Muscle layer of colon (tissue), 2 donors: ENCODE measurements around the gene EME2.

Experiments used
- H3K27ac ChIP-seq: one replicate; pipeline ENCODE4 v1.7.0; 2013; ENCODE audit warnings: low read depth, mild to moderate bottlenecking, low read length, moderate library complexity
- H3K27me3 ChIP-seq, 2 donors: one replicate each; pipeline ENCODE4 v1.7.0; 2013; ENCODE audit warnings: low read length in 2 of 2, mild to moderate bottlenecking in 2 of 2; ENCODE audit not compliant: insufficient read depth in 2 of 2, control insufficient read depth in 1 of 2
- H3K36me3 ChIP-seq: one replicate; pipeline ENCODE4 v1.7.0; 2013; ENCODE audit warnings: mild to moderate bottlenecking, low read length; ENCODE audit not compliant: insufficient read depth
- H3K4me1 ChIP-seq: one replicate; pipeline ENCODE4 v1.7.0; 2013; ENCODE audit warnings: mild to moderate bottlenecking, low read length; ENCODE audit not compliant: insufficient read depth
- H3K4me3 ChIP-seq, 2 donors: one replicate each; pipeline ENCODE4 v1.7.0; 2013; ENCODE audit warnings: low read length in 2 of 2, low read depth in 1 of 2, mild to moderate bottlenecking in 1 of 2, moderate library complexity in 1 of 2
- H3K9ac ChIP-seq: one replicate; pipeline ENCODE4 v1.7.0; 2013; ENCODE audit warnings: low read length
- H3K9me3 ChIP-seq: one replicate; pipeline ENCODE4 v1.7.0; 2013; ENCODE audit warnings: mild to moderate bottlenecking, low read length
- donor health status: abdominal sarcoma.
- donor health status: Adenocarcinoma of cecum.

Gene EME2

GRCh38 chr16:1776672-1776955 lies 4.0 kb downstream of the EME2 start:
- H3K27ac ChIP-seq = no peak overlapping the region
- H3K4me3 ChIP-seq = no peak overlapping the region
- H3K9me3 ChIP-seq = no peaks in the 10 kb centered on the region
- H3K27me3 ChIP-seq = no peaks in the 10 kb centered on the region
- peaks cover 33% of the 10 kb centered on the region for H3K4me1 ChIP-seq
- H3K9ac ChIP-seq = no peak overlapping the region
- peaks cover 29% of the 10 kb centered on the region for H3K36me3 ChIP-seq

DNA sequence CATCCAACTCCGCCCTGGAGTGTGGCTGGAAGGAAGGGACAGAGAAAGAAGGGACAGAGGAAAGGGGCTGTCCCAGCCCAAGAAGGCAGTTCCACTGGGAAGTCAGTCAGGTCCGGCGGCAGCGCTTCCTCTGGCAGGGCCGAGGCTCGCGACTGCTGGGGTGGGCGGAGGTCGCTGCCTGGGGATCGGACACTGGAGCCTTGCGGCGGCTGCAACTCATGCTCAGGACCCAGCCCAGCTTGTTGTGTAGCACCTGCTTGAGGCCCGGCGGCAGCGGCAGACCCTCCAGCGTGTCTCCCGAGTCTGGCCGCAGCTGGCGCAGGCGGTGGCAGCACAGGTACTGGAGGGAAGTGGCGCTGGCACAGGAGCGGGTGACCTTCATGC lies 4.4 kb downstream of the EME2 start:
- Histone ChIP-seq H3K27ac (no peak overlapping the region), H3K9ac (no peak overlapping the region), H3K9me3 (no peaks in the 10 kb centered on the region), H3K27me3 (no peaks in the 10 kb centered on the region), H3K4me1 (peaks cover 31% of the 10 kb centered on the region), H3K36me3 (peaks cover 29% of the 10 kb centered on the region), H3K4me3 (no peak overlapping the region)

- Histone ChIP-seq H3K36me3 (peaks cover 29% of the 10 kb centered on the region), H3K9ac (no peak overlapping the region), H3K4me3 (no peak overlapping the region), H3K27ac (no peak overlapping the region), H3K27me3 (no peaks in the 10 kb centered on the region), H3K9me3 (no peaks in the 10 kb centered on the region), H3K4me1 (peaks cover 28% of the 10 kb centered on the region)
Measured at GRCh38 chr16:1777375-1778199, 5.0 kb downstream of the EME2 start.

DNA sequence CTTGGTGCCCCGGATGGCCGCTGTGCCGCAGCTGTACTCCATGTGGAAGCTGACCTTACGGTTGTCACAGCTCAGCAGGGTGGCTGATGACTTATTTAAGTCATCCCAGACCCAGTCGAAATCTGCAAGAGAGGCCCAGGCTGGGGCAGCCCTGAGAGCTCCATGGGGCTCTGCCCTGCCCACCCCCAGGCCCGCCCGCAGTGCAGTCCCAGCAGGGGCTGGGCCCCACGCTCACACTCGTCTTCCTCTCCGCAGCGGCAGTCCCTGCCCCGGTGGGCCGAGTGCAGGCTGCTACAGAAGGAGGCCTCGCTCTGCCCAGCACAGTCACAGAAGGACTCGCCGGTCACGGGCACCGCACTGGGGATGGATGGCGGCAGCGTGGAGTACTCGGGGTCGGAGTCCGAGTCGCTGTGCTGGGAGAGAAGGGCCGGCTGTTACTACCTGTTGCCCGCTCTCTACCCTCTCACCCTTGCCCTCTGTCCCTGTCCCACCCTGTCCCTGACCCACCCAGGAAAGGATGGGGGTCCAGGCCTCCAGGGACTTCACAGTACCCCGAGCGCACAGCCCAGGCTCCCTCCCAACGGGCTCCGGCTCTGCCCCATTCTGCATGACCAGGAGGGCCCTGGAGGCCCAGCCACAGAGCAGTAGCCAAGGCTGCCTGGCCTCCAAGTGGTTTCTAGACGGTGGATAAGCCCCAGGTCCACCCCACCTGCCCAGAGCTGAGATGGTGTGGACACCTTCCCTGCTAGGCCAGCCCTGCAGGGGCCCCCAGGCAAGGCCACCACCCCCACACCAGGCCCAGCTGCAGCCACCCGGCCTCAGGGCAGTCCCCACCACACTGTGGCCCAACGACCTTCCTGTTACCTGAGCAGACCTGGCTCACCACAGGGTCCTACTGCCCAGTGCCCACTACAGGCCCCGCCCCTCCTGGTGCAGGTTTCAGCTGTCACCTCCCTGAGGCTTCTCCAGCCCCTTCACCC lies 5.9 kb downstream of the EME2 start:
- H3K9me3 ChIP-seq = no peaks in the 10 kb centered on the region
- peaks cover 29% of the 10 kb centered on the region for H3K36me3 ChIP-seq
- no peaks in the 10 kb centered on the region for H3K27me3 ChIP-seq
- no peak overlapping the region for H3K27ac ChIP-seq
- H3K9ac ChIP-seq = no peak overlapping the region
- peaks cover 28% of the 10 kb centered on the region for H3K4me1 ChIP-seq
- H3K4me3 ChIP-seq = no peak overlapping the region

DNA sequence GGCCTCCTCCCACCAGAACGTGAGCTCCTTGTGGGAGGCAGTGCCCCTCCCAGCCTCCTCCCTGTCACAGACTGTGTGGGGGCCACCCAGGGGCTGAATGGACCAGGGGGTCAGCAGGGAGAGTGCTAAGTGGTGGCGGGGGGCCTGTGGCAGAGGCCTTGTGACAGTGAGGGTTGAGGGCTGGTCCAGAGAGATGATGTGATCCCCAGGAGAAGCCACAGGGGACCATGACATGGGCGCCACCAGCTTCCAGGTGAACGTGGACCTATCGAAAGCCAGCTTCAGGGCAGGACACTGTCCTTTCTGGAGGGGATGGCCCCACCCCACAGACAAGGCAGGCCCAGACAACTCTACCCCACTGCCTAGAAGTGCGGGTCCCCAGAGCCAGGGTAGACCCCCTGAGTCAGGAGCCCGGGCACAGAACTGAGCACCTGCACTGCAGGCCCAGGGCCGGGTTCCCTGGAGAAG lies 6.7 kb downstream of the EME2 start:
- H3K27me3 ChIP-seq = no peaks in the 10 kb centered on the region
- peaks cover 29% of the 10 kb centered on the region for H3K36me3 ChIP-seq
- no peak overlapping the region for H3K4me3 ChIP-seq
- peaks cover 29% of the 10 kb centered on the region for H3K4me1 ChIP-seq
- H3K27ac ChIP-seq = no peak overlapping the region
- H3K9me3 ChIP-seq = no peaks in the 10 kb centered on the region
- H3K9ac ChIP-seq = no peak overlapping the region

DNA sequence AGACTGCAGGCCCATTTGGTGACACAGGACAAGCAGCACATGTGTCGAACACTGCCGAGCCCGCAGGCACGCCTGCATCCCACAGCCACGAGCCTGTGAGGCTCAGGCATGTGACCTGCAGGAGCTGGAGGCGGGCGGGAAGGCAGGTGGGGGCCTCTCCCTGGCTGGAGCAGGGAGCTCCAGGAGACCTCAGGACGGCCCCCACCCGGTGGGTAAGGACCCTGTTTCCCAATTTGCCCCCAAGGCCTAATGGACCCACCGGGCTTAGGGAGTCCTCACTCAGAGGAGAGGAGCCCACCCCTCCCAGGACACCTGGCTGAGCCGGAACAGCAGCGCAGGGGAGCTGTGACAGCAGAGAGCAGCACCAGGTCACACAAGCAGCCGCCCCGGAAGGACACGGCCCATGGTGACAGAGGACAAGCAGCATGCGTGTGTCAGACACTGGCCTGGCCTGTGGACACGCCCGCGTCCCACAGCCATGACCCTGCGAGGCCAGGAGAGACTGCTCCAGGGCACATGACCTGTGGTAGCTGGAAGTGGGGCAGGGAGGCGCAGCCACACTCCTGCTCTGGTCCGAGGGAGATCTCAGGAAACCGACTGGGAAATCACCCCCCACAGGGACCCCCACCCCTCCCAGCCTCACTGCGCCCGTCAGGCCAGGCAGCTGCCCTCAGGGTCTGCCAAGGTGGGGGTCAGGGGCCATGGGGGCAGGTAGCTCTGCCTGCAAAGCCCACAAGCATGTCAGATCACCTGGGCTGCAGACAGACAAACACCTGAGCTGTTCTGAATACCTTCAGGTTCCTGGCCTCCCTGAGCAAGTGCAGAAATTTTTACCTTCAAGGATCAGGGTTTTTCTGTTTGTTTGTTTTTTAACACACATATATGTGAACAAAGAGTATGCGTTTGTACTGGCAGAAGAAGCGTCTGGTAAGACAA lies 7.4 kb downstream of the EME2 start:
- Histone ChIP-seq H3K36me3 (peaks cover 28% of the 10 kb centered on the region), H3K4me1 (peaks cover 24% of the 10 kb centered on the region), H3K4me3 (no peak overlapping the region), H3K9me3 (no peaks in the 10 kb centered on the region), H3K27ac (no peak overlapping the region), H3K27me3 (no peaks in the 10 kb centered on the region), H3K9ac (no peak overlapping the region)

GRCh38 chr16:1780677-1781072 lies 8.1 kb downstream of the EME2 start:
- H3K27ac ChIP-seq = no peak overlapping the region
- no peak overlapping the region for H3K9ac ChIP-seq
- H3K4me3 ChIP-seq = no peak overlapping the region
- peaks cover 26% of the 10 kb centered on the region for H3K36me3 ChIP-seq
- H3K4me1 ChIP-seq = peaks cover 28% of the 10 kb centered on the region
- H3K27me3 ChIP-seq = no peaks in the 10 kb centered on the region
- H3K9me3 ChIP-seq = no peaks in the 10 kb centered on the region

DNA sequence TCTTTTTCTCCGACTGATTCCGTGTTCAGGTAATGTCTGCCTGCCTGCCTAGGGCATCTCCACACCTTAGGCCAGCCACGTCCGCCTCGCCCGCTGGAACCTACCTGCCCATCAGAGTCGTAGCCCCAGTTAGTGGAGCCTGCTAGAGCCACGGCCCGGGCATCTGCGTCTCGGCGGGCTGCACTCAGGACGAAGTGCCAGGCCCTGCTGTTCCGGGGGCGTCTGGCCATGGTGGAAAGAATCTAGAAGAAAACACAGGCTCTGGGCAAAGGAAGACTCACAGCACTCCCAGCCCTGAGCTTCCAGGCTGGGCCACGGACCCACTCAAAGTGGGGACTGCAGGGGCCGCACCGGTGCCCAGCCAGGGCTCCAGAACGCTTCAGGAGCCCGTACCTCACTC lies 8.6 kb downstream of the EME2 start:
- H3K9me3 ChIP-seq = no peaks in the 10 kb centered on the region
- peak overlapping the region; percentile 65 to 70 for H3K4me3 ChIP-seq
- peaks cover 30% of the 10 kb centered on the region for H3K36me3 ChIP-seq
- no peak overlapping the region for H3K27ac ChIP-seq
- H3K4me1 ChIP-seq = peaks cover 28% of the 10 kb centered on the region
- H3K9ac ChIP-seq = peak overlapping the region; percentile 33
- H3K27me3 ChIP-seq = no peaks in the 10 kb centered on the region

DNA sequence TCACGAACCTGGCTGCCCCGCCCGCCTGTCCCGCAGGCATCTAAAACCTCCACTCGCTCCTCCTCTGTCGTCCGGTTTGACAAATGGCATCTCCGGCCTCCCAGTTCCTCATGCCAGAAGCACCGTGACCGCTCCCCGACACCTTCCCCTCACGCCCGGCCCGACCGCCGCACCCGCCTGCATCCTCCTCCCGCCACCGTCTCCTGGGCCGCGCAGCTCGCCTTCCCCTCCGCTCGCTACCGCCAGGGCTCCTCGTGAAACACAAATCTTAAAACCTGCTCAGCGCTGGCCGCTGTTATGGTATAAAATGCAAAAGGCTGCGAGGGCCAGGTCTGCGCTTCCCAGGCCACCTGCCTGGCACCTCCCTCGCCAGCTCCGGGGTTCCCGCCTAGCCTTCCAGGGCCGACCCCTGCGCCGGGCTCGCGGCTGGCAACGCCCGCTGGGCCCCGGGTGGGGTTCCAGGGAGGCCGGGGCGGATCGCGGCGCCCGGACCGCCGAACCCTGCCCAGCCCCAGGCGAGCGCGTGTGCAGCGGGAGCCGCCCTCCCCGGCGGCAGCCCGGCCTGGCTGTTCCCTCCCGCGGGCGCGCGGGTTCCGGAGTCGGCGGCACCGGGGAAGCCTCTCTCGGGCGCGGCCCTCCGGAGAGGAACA lies 9.3 kb downstream of the EME2 start:
- peaks cover 24% of the 10 kb centered on the region for H3K36me3 ChIP-seq
- no peaks in the 10 kb centered on the region for H3K9me3 ChIP-seq
- H3K4me3 ChIP-seq = peak overlapping the region; percentile 65 to 70
- H3K9ac ChIP-seq = peak overlapping the region; percentile 33
- peak overlapping the region; percentile 77 for H3K27ac ChIP-seq
- peaks cover 28% of the 10 kb centered on the region for H3K4me1 ChIP-seq
- H3K27me3 ChIP-seq = no peaks in the 10 kb centered on the region

GRCh38 chr16:1782408-1783264 lies 10.0 kb downstream of the EME2 start, which contains the start of the genes NUBP2 and SPSB3:
Gene NUBP2, plus strand, starts transcription at chr16:1782960. Its CDS starts 61 bp downstream, at chr16:1783021.
Gene SPSB3, minus strand, starts transcription at chr16:1782571. Its CDS starts 1,088 bp downstream, at chr16:1781483.
- H3K9ac ChIP-seq = peak within 1 kb of the TSS; percentile 76
- H3K36me3 ChIP-seq = peaks cover 24% of the 10 kb centered on the region
- H3K4me1 ChIP-seq = peaks cover 28% of the 10 kb centered on the region
- peak within 1 kb of the TSS; percentile 80 for H3K27ac ChIP-seq
- no peaks in the 10 kb centered on the region for H3K9me3 ChIP-seq
- peak within 1 kb of the TSS; percentile 80 to 97 for H3K4me3 ChIP-seq
- H3K27me3 ChIP-seq = no peaks in the 10 kb centered on the region
